Gastroesophageal sphincter (tissue), 3 donors: ENCODE measurements around the gene EHD1.

Source experiments
- CTCF ChIP-seq, 4 experiments: fragments of 200-600 bp in 2 of 4; fragments of 450-650 bp in 2 of 4; sonication (generic) in 1 of 4; IDR thresholded peaks; one replicate each; pipeline ENCODE4 v1.5.1; 2017 to 2019; ENCODE audit warnings: antibody characterized with exemption in 4 of 4, mild to moderate bottlenecking in 2 of 4, moderate library complexity in 2 of 4
- POLR2AphosphoS5 ChIP-seq: sonication (generic); formaldehyde crosslinking; IDR thresholded peaks from one replicate; pipeline ENCODE4 v1.6.1; 2017; ENCODE audit warnings: antibody characterized with exemption

GRCh38 chr11:64867748-64868462 is 10.5 kb downstream of the EHD1 start:
- TF ChIP-seq CTCF (IDR thresholded peaks at IDR 0.05), result no peak
- TF ChIP-seq POLR2AphosphoS5, result no peak
